ENCODE data around the gene ELP5. TPM values are rescaled to one million over a fixed set of nuclear protein-coding genes. Genes with fewer than 3 reads are reported as not detected.

Gene ELP5
- polyA plus RNA-seq, 1 of the 3 experiments (the other 2 are of a cell fraction), result 45.4 TPM

DNA sequence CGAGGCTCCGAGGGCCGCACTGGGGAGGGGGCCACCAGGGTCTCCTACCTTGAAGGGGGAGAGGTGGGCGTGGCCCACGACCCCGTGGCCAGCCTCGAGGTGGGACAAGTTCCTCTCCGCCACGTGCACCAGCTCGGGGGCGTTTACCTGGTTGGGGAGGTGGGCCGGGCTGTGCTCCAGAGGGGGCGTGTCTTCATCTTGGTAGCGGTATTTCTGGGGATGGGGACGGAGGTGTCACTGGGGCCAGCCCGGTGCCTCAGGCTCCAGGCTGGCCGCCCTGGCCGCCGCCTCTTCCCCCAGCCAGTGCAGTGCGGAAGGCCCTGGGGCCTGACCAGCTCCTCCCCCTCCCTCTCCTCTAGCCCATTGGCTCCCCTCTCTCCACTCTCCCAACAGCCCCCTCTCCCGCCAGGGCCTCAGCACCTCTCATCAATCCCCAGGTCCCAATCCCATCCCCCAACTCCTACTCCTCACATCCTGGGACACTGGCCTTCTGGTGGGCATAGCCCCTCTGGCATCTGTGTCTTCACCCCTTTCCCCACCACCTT is 43.9 kb upstream of the ELP5 start:
- Histone ChIP-seq H3K4me3 (ENCODE audit: low read depth in 2 of 2, low read length in 1 of 2) (no peak overlapping the region), H3K4me2 (no peak overlapping the region), H3K27me3 (ENCODE audit: insufficient read depth) (no peaks in the 10 kb centered on the region), H3K79me2 (ENCODE audit: insufficient read depth) (peaks cover 46% of the 10 kb centered on the region), H2AFZ (ENCODE audit: low read depth) (no peak overlapping the region), H3K27ac (ENCODE audit: low read depth in 2 of 2, low read length in 1 of 2) (no peak overlapping the region), H3K36me3 (replicated peaks in 1 of 2; ENCODE audit: control insufficient read depth in 1 of 2, insufficient read depth in 2 of 2, low read length in 1 of 2) (peaks cover under 1 to 5% of the 10 kb centered on the region in 2 experiments), H3K9me3 (no peaks in the 10 kb centered on the region), H3F3A (replicated peaks; ENCODE audit: insufficient read depth) (peaks cover 6% of the 10 kb centered on the region), H3K4me1 (ENCODE audit: control insufficient read depth in 1 of 2, insufficient read depth in 2 of 2, low read depth in 1 of 2, low read length in 1 of 2) (peaks cover 6 to 23% of the 10 kb centered on the region in 2 experiments; a peak in 2 of 4 replicates), H3K9me2 (no peaks in the 10 kb centered on the region), H3K9ac (no peak overlapping the region), H4K20me1 (ENCODE audit: insufficient read depth) (peaks cover 37% of the 10 kb centered on the region)
- POLR2A ChIA-PET, result no interaction called here
- no peak for DNase-seq
- TF ChIP-seq GATA2 (CRISPR knock-in tag; IDR thresholded peaks at IDR 0.05) (no peak), FOSL2 (IDR thresholded peaks at IDR 0.05; ENCODE audit: borderline replicate concordance, low read depth) (no peak), ELF1 (IDR thresholded peaks at IDR 0.05) (no peak), YY1 (IDR thresholded peaks at IDR 0.05; ENCODE audit: low read depth) (no peak), FOXJ3 (CRISPR knock-in tag; IDR thresholded peaks at IDR 0.05) (no peak), MXI1 (IDR thresholded peaks at IDR 0.05; ENCODE audit: low read depth, low read length) (no peak), NRF1 (IDR thresholded peaks at IDR 0.05; ENCODE audit: low read depth, low read length) (no peak), JUND (IDR thresholded peaks at IDR 0.05) (no peak)
- TF ChIP-seq, protein P1, sequence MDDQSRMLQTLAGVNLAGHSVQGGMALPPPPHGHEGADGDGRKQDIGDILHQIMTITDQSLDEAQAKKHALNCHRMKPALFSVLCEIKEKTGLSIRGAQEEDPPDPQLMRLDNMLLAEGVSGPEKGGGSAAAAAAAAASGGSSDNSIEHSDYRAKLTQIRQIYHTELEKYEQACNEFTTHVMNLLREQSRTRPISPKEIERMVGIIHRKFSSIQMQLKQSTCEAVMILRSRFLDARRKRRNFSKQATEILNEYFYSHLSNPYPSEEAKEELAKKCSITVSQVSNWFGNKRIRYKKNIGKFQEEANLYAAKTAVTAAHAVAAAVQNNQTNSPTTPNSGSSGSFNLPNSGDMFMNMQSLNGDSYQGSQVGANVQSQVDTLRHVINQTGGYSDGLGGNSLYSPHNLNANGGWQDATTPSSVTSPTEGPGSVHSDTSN (IDR thresholded peaks at IDR 0.05), result no peak
- TF ChIP-seq, protein P2, sequence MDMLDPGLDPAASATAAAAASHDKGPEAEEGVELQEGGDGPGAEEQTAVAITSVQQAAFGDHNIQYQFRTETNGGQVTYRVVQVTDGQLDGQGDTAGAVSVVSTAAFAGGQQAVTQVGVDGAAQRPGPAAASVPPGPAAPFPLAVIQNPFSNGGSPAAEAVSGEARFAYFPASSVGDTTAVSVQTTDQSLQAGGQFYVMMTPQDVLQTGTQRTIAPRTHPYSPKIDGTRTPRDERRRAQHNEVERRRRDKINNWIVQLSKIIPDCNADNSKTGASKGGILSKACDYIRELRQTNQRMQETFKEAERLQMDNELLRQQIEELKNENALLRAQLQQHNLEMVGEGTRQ (IDR thresholded peaks at IDR 0.05; ENCODE audit: borderline replicate concordance, low read depth, low read length), result no peak
- WGBS (ENCODE audit: low lambda C conversion rate), result 73% methylated on average over 13 of the region's 21 CpGs
- CTCF ChIA-PET, result interaction anchor here (0.5 to 2.3 kb wide), 4 partner anchors 12 to 949 kb away, joined by 3 to 8 read pairs (median 4); partner anchors contain the start of genes ACADVL and DLG4

DNA sequence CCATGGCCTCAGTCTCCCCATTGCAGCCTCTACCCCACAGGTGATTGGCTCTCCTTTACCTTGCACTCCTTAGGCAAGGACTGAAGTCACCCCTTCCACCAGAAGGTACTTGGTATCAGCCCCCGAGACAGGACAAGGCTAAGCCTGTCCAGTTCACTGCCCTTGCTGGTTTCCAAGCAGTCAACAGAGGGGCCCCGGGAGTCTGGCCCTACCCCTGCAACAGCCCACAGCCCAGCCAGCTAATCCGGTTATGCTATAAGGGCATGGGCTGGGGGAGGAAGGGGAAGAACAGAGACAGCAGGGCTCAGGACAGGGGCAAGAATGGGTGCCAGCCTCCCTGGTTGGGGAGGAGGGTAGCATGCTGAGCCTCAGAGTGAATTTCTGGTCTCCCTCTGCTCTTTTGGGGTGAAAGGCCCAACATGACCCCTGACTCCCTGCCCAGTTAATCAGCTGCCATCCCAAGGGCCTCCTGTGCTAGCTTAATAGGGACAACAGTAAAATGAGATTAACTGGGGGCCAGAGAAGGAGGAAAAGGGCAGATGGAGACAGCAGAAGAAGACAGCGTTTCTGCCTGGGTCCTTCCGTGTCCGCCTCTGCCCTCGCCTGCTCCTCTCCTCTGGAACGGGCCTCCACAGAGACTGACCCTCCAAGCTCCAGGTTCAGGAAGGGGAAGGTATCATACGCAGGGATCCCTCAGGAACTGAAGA is 43.1 kb upstream of the ELP5 start:
- no peaks in the 10 kb centered on the region for H3K9me3 ChIP-seq
- no peak for TF ChIP-seq CHD2 (IDR thresholded peaks at IDR 0.05; ENCODE audit: low read length, partially characterized antibody)
- TF ChIP-seq, protein P3, sequence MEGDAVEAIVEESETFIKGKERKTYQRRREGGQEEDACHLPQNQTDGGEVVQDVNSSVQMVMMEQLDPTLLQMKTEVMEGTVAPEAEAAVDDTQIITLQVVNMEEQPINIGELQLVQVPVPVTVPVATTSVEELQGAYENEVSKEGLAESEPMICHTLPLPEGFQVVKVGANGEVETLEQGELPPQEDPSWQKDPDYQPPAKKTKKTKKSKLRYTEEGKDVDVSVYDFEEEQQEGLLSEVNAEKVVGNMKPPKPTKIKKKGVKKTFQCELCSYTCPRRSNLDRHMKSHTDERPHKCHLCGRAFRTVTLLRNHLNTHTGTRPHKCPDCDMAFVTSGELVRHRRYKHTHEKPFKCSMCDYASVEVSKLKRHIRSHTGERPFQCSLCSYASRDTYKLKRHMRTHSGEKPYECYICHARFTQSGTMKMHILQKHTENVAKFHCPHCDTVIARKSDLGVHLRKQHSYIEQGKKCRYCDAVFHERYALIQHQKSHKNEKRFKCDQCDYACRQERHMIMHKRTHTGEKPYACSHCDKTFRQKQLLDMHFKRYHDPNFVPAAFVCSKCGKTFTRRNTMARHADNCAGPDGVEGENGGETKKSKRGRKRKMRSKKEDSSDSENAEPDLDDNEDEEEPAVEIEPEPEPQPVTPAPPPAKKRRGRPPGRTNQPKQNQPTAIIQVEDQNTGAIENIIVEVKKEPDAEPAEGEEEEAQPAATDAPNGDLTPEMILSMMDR (IDR thresholded peaks at IDR 0.05), result no peak
- TF ChIP-seq RFX5 (IDR thresholded peaks at IDR 0.05; ENCODE audit: low read length), result no peak
- TF ChIP-seq, protein P1 (IDR thresholded peaks at IDR 0.05), result no peak
- H3K27me3 ChIP-seq (ENCODE audit: insufficient read depth), result no peaks in the 10 kb centered on the region
- H3K9me2 ChIP-seq, result no peaks in the 10 kb centered on the region
- no peak overlapping the region for H3K27ac ChIP-seq (ENCODE audit: low read depth in 2 of 2, low read length in 1 of 2)
- H3K9ac ChIP-seq, result no peak overlapping the region
- no peak for DNase-seq
- H3K4me2 ChIP-seq, result no peak overlapping the region
- no peaks in the 10 kb centered on the region for H3K36me3 ChIP-seq (replicated peaks in 1 of 2; ENCODE audit: control insufficient read depth in 1 of 2, insufficient read depth in 2 of 2, low read length in 1 of 2)
- peaks cover 53% of the 10 kb centered on the region for H3K79me2 ChIP-seq (ENCODE audit: insufficient read depth)
- ChIA-PET CTCF (interaction anchor here (1.2 to 2.3 kb wide), 3 partner anchors 11 to 163 kb away, joined by 4 to 8 read pairs (median 4); partner anchors contain the start of genes ACADVL and DLG4), POLR2A (interaction anchor here (0.6 kb wide), 1 partner anchor 12 kb away, joined by 3 read pairs; no protein-coding TSS in a partner anchor)
- peaks cover 6 to 24% of the 10 kb centered on the region in 2 experiments; a peak in 2 of 4 replicates for H3K4me1 ChIP-seq (ENCODE audit: control insufficient read depth in 1 of 2, insufficient read depth in 2 of 2, low read depth in 1 of 2, low read length in 1 of 2)
- H2AFZ ChIP-seq (ENCODE audit: low read depth), result no peak overlapping the region
- H3K4me3 ChIP-seq (ENCODE audit: low read depth in 2 of 2, low read length in 1 of 2), result no peak overlapping the region
- WGBS (ENCODE audit: low lambda C conversion rate), result 92% methylated on average over 9 of the region's 9 CpGs
- H3F3A ChIP-seq (replicated peaks; ENCODE audit: insufficient read depth), result peaks cover 13% of the 10 kb centered on the region
- H4K20me1 ChIP-seq (ENCODE audit: insufficient read depth), result peaks cover 42% of the 10 kb centered on the region

Measured in SK-N-SH (cell line).